ENCODE data around the gene SF1. TPM values are rescaled to one million over a fixed set of nuclear protein-coding genes. Genes with fewer than 3 reads are reported as not detected.
"Not testable (repeated sequence)": the region's sequence is repeated elsewhere in the genome, so short reads cannot be mapped to it uniquely, and the experiment has no call there.

SF1 gene
- 208 TPM for polyA plus RNA-seq (2013, experiment 1 of 2)
- polyA plus RNA-seq (2013, experiment 2 of 2), result 212 TPM

- peak within 1 kb of the TSS; percentile 99 for H3K4me3 ChIP-seq (ENCODE audit: low read length)
- H3K9me3 ChIP-seq (ENCODE audit: insufficient read depth, low read depth, low read length), result no peaks in the 10 kb centered on the region
- H3K27ac ChIP-seq (ENCODE audit: low read depth, low read length), result peak within 1 kb of the TSS; percentile 100
- no peaks in the 10 kb centered on the region for H3K27me3 ChIP-seq (ENCODE audit: insufficient read depth, low read length)
- peak within 1 kb of the TSS; percentile 98 for H3K9ac ChIP-seq (ENCODE audit: low read depth, low read length)
- H3K36me3 ChIP-seq (ENCODE audit: insufficient read depth, low read length), result peaks cover 38% of the 10 kb centered on the region
- WGBS, result under 1% methylated on average over 78 of the region's 80 CpGs
- H3K4me1 ChIP-seq (ENCODE audit: insufficient read depth, low read length), result peaks cover 17% of the 10 kb centered on the region; the same call in 1 of the 2 replicates
Measured at GRCh38 chr11:64778473-64779298, at the start of gene SF1. Gene SF1 (minus strand): TSS chr11:64778542. CDS start chr11:64778392, 150 bp downstream.

GRCh38 chr11:64827451-64827839 lies 49.1 kb upstream of the SF1 start:
- WGBS, result 95% methylated on average over 22 of the region's 22 CpGs
- peaks cover 7% of the 10 kb centered on the region; the same call in 1 of the 2 replicates for H3K36me3 ChIP-seq (ENCODE audit: insufficient read depth, low read length)

GRCh38 chr11:64826578-64827450 lies 48.5 kb upstream of the SF1 start:
- no peaks in the 10 kb centered on the region for H3K4me1 ChIP-seq (ENCODE audit: insufficient read depth, low read length)
- H3K27me3 ChIP-seq (ENCODE audit: insufficient read depth, low read length), result no peaks in the 10 kb centered on the region
- no peak overlapping the region for H3K4me3 ChIP-seq (ENCODE audit: low read length)
- H3K9ac ChIP-seq (ENCODE audit: low read depth, low read length), result no peak overlapping the region
- no peak overlapping the region for H3K27ac ChIP-seq (ENCODE audit: low read depth, low read length)
- no peaks in the 10 kb centered on the region for H3K9me3 ChIP-seq (ENCODE audit: insufficient read depth, low read depth, low read length)
- 94% methylated on average over 52 of the region's 52 CpGs for WGBS
- peaks cover 7% of the 10 kb centered on the region; the same call in 1 of the 2 replicates for H3K36me3 ChIP-seq (ENCODE audit: insufficient read depth, low read length)

More at GRCh38 chr11:64827451-64827839, 49.1 kb upstream of the SF1 start:
- no peak overlapping the region for H3K4me3 ChIP-seq (ENCODE audit: low read length)
- no peaks in the 10 kb centered on the region for H3K9me3 ChIP-seq (ENCODE audit: insufficient read depth, low read depth, low read length)
- no peak overlapping the region for H3K9ac ChIP-seq (ENCODE audit: low read depth, low read length)
- no peaks in the 10 kb centered on the region for H3K27me3 ChIP-seq (ENCODE audit: insufficient read depth, low read length)
- H3K27ac ChIP-seq (ENCODE audit: low read depth, low read length), result no peak overlapping the region
- no peaks in the 10 kb centered on the region for H3K4me1 ChIP-seq (ENCODE audit: insufficient read depth, low read length)

- 85% methylated on average over 7 of the region's 7 CpGs for WGBS
- Histone ChIP-seq H3K4me3 (ENCODE audit: low read length) (no peak overlapping the region), H3K36me3 (ENCODE audit: insufficient read depth, low read length) (peaks cover 7% of the 10 kb centered on the region; the same call in 1 of the 2 replicates), H3K27ac (ENCODE audit: low read depth, low read length) (no peak overlapping the region), H3K27me3 (ENCODE audit: insufficient read depth, low read length) (no peaks in the 10 kb centered on the region), H3K9me3 (ENCODE audit: insufficient read depth, low read depth, low read length) (no peaks in the 10 kb centered on the region), H3K9ac (ENCODE audit: low read depth, low read length) (no peak overlapping the region), H3K4me1 (ENCODE audit: insufficient read depth, low read length) (no peaks in the 10 kb centered on the region)
Measured at GRCh38 chr11:64826062-64826461, 47.7 kb upstream of the SF1 start.

GRCh38 chr11:64823568-64824119 lies 45.3 kb upstream of the SF1 start:
- 86% methylated on average over 11 of the region's 11 CpGs for WGBS
- H3K4me1 ChIP-seq (ENCODE audit: insufficient read depth, low read length), result no peaks in the 10 kb centered on the region
- no peak overlapping the region for H3K27ac ChIP-seq (ENCODE audit: low read depth, low read length)
- no peaks in the 10 kb centered on the region for H3K9me3 ChIP-seq (ENCODE audit: insufficient read depth, low read depth, low read length)
- H3K4me3 ChIP-seq (ENCODE audit: low read length), result no peak overlapping the region
- no peaks in the 10 kb centered on the region for H3K36me3 ChIP-seq (ENCODE audit: insufficient read depth, low read length)
- H3K27me3 ChIP-seq (ENCODE audit: insufficient read depth, low read length), result no peaks in the 10 kb centered on the region
- H3K9ac ChIP-seq (ENCODE audit: low read depth, low read length), result no peak overlapping the region

- Histone ChIP-seq H3K4me3 (ENCODE audit: low read length) (no peak overlapping the region), H3K27me3 (ENCODE audit: insufficient read depth, low read length) (no peaks in the 10 kb centered on the region), H3K9me3 (ENCODE audit: insufficient read depth, low read depth, low read length) (no peaks in the 10 kb centered on the region), H3K4me1 (ENCODE audit: insufficient read depth, low read length) (no peaks in the 10 kb centered on the region), H3K9ac (ENCODE audit: low read depth, low read length) (no peak overlapping the region), H3K36me3 (ENCODE audit: insufficient read depth, low read length) (no peaks in the 10 kb centered on the region), H3K27ac (ENCODE audit: low read depth, low read length) (no peak overlapping the region)
- WGBS, result 91% methylated on average over 3 of the region's 3 CpGs
Measured at GRCh38 chr11:64817476-64817875, 39.1 kb upstream of the SF1 start.

GRCh38 chr11:64815433-64815832 lies 37.1 kb upstream of the SF1 start:
- not testable (repeated sequence) for H3K4me1 ChIP-seq (ENCODE audit: insufficient read depth, low read length); H3K27me3 ChIP-seq (ENCODE audit: insufficient read depth, low read length); H3K27ac ChIP-seq (ENCODE audit: low read depth, low read length); H3K36me3 ChIP-seq (ENCODE audit: insufficient read depth, low read length); H3K9ac ChIP-seq (ENCODE audit: low read depth, low read length); H3K9me3 ChIP-seq (ENCODE audit: insufficient read depth, low read depth, low read length); H3K4me3 ChIP-seq (ENCODE audit: low read length)
- 91% methylated on average over 5 of the region's 5 CpGs for WGBS

GRCh38 chr11:64814712-64815187 lies 36.4 kb upstream of the SF1 start:
- Histone ChIP-seq H3K27me3 (ENCODE audit: insufficient read depth, low read length) (no peaks in the 10 kb centered on the region), H3K36me3 (ENCODE audit: insufficient read depth, low read length) (no peaks in the 10 kb centered on the region), H3K4me1 (ENCODE audit: insufficient read depth, low read length) (no peaks in the 10 kb centered on the region), H3K4me3 (ENCODE audit: low read length) (no peak overlapping the region), H3K9ac (ENCODE audit: low read depth, low read length) (no peak overlapping the region), H3K9me3 (ENCODE audit: insufficient read depth, low read depth, low read length) (no peaks in the 10 kb centered on the region), H3K27ac (ENCODE audit: low read depth, low read length) (no peak overlapping the region)
- 79% methylated on average over 7 of the region's 7 CpGs for WGBS

GRCh38 chr11:64813826-64814225 lies 35.5 kb upstream of the SF1 start:
- no peak overlapping the region for H3K4me3 ChIP-seq (ENCODE audit: low read length)
- 91% methylated on average over 5 of the region's 5 CpGs for WGBS
- no peak overlapping the region for H3K27ac ChIP-seq (ENCODE audit: low read depth, low read length)
- no peaks in the 10 kb centered on the region for H3K9me3 ChIP-seq (ENCODE audit: insufficient read depth, low read depth, low read length)
- H3K27me3 ChIP-seq (ENCODE audit: insufficient read depth, low read length), result no peaks in the 10 kb centered on the region
- H3K9ac ChIP-seq (ENCODE audit: low read depth, low read length), result no peak overlapping the region
- H3K36me3 ChIP-seq (ENCODE audit: insufficient read depth, low read length), result no peaks in the 10 kb centered on the region
- H3K4me1 ChIP-seq (ENCODE audit: insufficient read depth, low read length), result peaks cover 5% of the 10 kb centered on the region

- Histone ChIP-seq H3K9me3 (ENCODE audit: insufficient read depth, low read depth, low read length) (no peaks in the 10 kb centered on the region), H3K36me3 (ENCODE audit: insufficient read depth, low read length) (peaks cover 21% of the 10 kb centered on the region), H3K27me3 (ENCODE audit: insufficient read depth, low read length) (no peaks in the 10 kb centered on the region), H3K27ac (ENCODE audit: low read depth, low read length) (no peak overlapping the region), H3K4me1 (ENCODE audit: insufficient read depth, low read length) (peaks cover 5% of the 10 kb centered on the region), H3K4me3 (ENCODE audit: low read length) (peak overlapping the region; percentile 94), H3K9ac (ENCODE audit: low read depth, low read length) (peak overlapping the region; percentile 49; the same call in 1 of the 2 replicates)
- 41% methylated on average over 14 of the region's 17 CpGs for WGBS
Measured at GRCh38 chr11:64810891-64811272, 32.5 kb upstream of the SF1 start.

Measured in HUES64 (cell line).